Measurements from ENCODE around the gene ANGPTL7.

GRCh38 chr1:11151114-11151513 lies 38.0 kb upstream of the ANGPTL7 start:
- no peak for TF ChIP-seq CTCF (IDR thresholded peaks at IDR 0.05; ENCODE audit: low read length)
- no peak for TF ChIP-seq EZH2 (optimal IDR thresholded peaks at IDR 0.05; ENCODE audit: low read depth, low read length)
